Fibroblast of lung (primary cell): ENCODE data around the gene EPHB3.

Experiments
- EZH2 ChIP-seq: IDR thresholded peaks from 2 replicates; pipeline ENCODE4 v1.5.1; 2012; ENCODE audit warnings: low read length, control low read depth, mild to moderate bottlenecking; ENCODE audit errors: missing control alignments
- TF ChIP-seq, protein P1 (sequence below), 2 donors: IDR thresholded peaks in 1 of 2; conservative IDR thresholded peaks in 1 of 2; 1 replicate in 1 of 2; 2 replicates in 1 of 2; pipeline ENCODE4 v1.5.1; 2011 to 2012; ENCODE audit warnings: low read length in 2 of 2, control low read depth in 1 of 2, inconsistent platforms in 1 of 2, low read depth in 1 of 2, mild to moderate bottlenecking in 1 of 2

DNA sequence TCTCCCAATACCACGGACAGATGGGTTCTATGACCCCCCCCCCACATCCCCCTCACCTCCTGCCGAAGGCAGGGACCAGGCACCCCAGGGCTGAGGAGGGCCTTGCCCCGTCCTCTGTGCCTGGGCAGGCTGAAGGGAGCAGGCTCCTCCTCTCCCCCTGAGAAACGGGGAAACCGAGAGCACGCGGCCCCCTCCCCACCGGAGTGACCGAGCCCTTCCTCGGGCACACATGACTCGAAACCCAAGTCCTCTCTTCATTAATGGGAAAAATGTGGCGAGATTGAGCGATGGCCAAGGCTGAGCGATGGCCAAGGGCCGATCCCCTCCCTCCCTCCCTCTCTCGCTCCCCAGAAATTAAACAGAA is 7.0 kb downstream of the EPHB3 start:
- TF ChIP-seq, protein P1, sequence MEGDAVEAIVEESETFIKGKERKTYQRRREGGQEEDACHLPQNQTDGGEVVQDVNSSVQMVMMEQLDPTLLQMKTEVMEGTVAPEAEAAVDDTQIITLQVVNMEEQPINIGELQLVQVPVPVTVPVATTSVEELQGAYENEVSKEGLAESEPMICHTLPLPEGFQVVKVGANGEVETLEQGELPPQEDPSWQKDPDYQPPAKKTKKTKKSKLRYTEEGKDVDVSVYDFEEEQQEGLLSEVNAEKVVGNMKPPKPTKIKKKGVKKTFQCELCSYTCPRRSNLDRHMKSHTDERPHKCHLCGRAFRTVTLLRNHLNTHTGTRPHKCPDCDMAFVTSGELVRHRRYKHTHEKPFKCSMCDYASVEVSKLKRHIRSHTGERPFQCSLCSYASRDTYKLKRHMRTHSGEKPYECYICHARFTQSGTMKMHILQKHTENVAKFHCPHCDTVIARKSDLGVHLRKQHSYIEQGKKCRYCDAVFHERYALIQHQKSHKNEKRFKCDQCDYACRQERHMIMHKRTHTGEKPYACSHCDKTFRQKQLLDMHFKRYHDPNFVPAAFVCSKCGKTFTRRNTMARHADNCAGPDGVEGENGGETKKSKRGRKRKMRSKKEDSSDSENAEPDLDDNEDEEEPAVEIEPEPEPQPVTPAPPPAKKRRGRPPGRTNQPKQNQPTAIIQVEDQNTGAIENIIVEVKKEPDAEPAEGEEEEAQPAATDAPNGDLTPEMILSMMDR (conservative IDR thresholded peaks at IDR 0.05 in 1 of 2, IDR thresholded peaks at IDR 0.05 in 1 of 2; ENCODE audit: low read depth in 1 of 2, low read length in 2 of 2) = no peak
- TF ChIP-seq EZH2 = no peak
